A549 (cell line): Measurements from ENCODE around the gene IQCE. TPM values are rescaled to one million over a fixed set of nuclear protein-coding genes. Genes with fewer than 3 reads are reported as not detected.

Source experiments
- ATAC-seq, 2 experiments: fragments of 200-7000 bp in 1 of 2; fragments of >200 bp in 1 of 2; cut with Nextera tagmentation in 1 of 2; cut with Tn5 transposase in 1 of 2; 3 replicates each; pipeline versions ENCODE4 v1.8.0 to v1.9.1; 2018 to 2020; ENCODE audit warnings: mild to moderate bottlenecking in 1 of 2, moderate library complexity in 1 of 2
- CTCF ChIA-PET: fragments of 300-600 bp; sonication (Branson Sonifier 250); formaldehyde crosslinking; extraction: SDS; loops from one replicate; lab custom pipeline; 2021; ENCODE audit warnings: antibody characterized with exemption, inconsistent platforms; lab: Yijun Ruan, JAX
- POLR2A ChIA-PET: fragments of 350-600 bp; formaldehyde crosslinking; extraction: SDS; loops from one replicate; lab custom pipeline; 2021; ENCODE audit warnings: antibody characterized with exemption, inconsistent platforms; lab: Yijun Ruan, JAX
- DNase-seq, 2 experiments: peaks; one replicate each; pipeline versions ENCODE4 v3.0.0 to v3.0.0-alpha.2; 2011 to 2016; ENCODE audit warnings: low read depth in 1 of 2, low spot score in 1 of 2
- FAIRE-seq: peaks from 2 replicates; lab custom pipeline; 2011; peaks lifted over from hg19 to GRCh38; lab: Jason Lieb, UNC
- H3K27ac ChIP-seq, 2 experiments: fragments of >200 bp; sonication (Bioruptor Twin); formaldehyde crosslinking; 3 replicates each; pipeline ENCODE4 v1.5.1; 2016 to 2017
- H3K4me1 ChIP-seq: fragments of >200 bp; sonication (Bioruptor Twin); formaldehyde crosslinking; 3 replicates; pipeline ENCODE4 v1.6.1; 2016
- H3K4me2 ChIP-seq: fragments of >200 bp; sonication (Bioruptor Twin); formaldehyde crosslinking; 3 replicates; pipeline ENCODE4 v1.6.1; 2016
- H3K4me3 ChIP-seq: fragments of >200 bp; sonication (Bioruptor Twin); formaldehyde crosslinking; 3 replicates; pipeline ENCODE4 v1.5.1; 2016
- H3K9me3 ChIP-seq: fragments of >200 bp; sonication (Bioruptor Twin); formaldehyde crosslinking; 3 replicates; pipeline ENCODE4 v1.6.1; 2016
- ATOH8 ChIP-seq: fragments of 250-450 bp; sonication (Bioruptor Pico); IDR thresholded peaks from 2 replicates; pipeline ENCODE4 v1.5.0; 2020; ENCODE audit warnings: low read depth, mild to moderate bottlenecking, moderate library complexity
- CHD2 ChIP-seq: fragments of 150-350 bp; IDR thresholded peaks from 2 replicates; pipeline ENCODE4 v1.6.1; 2014; ENCODE audit warnings: low read length; ENCODE audit not compliant: partially characterized antibody
- E2F6 ChIP-seq: IDR thresholded peaks from 2 replicates; pipeline ENCODE4 v1.6.1; 2012; ENCODE audit warnings: low read depth, borderline replicate concordance
- EHF ChIP-seq: fragments of 250-450 bp; sonication (Bioruptor Pico); IDR thresholded peaks from 2 replicates; pipeline ENCODE4 v1.5.0; 2020; ENCODE audit warnings: mild to moderate bottlenecking
- EHMT2 ChIP-seq: fragments of 200-600 bp; sonication (generic); IDR thresholded peaks from 2 replicates; pipeline ENCODE4 v1.6.1; 2016; ENCODE audit warnings: antibody characterized with exemption, low read depth, mild to moderate bottlenecking, moderate library complexity
- ELK1 ChIP-seq: fragments of 150-350 bp; IDR thresholded peaks from 2 replicates; pipeline ENCODE4 v1.6.1; 2014; ENCODE audit warnings: low read depth, mild to moderate bottlenecking, low read length
- FOXS1 ChIP-seq: fragments of 250-450 bp; sonication (Bioruptor Pico); IDR thresholded peaks from 2 replicates; pipeline ENCODE4 v1.5.0; 2020; ENCODE audit warnings: mild to moderate bottlenecking, moderate library complexity
- GATA3 ChIP-seq: IDR thresholded peaks from 2 replicates; pipeline ENCODE4 v1.6.1; 2012; ENCODE audit warnings: borderline replicate concordance
- HDAC2 ChIP-seq: fragments of 200-600 bp; sonication (generic); IDR thresholded peaks from 2 replicates; pipeline ENCODE4 v1.6.1; 2016
- KDM1A ChIP-seq: fragments of 200-600 bp; sonication (generic); IDR thresholded peaks from 2 replicates; pipeline ENCODE4 v1.6.1; 2016; ENCODE audit warnings: low read depth, mild to moderate bottlenecking
- KDM5A ChIP-seq: fragments of 200-600 bp; sonication (generic); IDR thresholded peaks from 2 replicates; pipeline ENCODE4 v1.6.1; 2016; ENCODE audit warnings: antibody characterized with exemption, mild to moderate bottlenecking
- MAZ ChIP-seq: fragments of 150-350 bp; IDR thresholded peaks from 2 replicates; pipeline ENCODE4 v1.6.1; 2014; ENCODE audit warnings: antibody characterized with exemption, low read depth, low read length, borderline replicate concordance
- NPAS2 ChIP-seq: fragments of 250-450 bp; sonication (Bioruptor Pico); IDR thresholded peaks from 2 replicates; pipeline ENCODE4 v1.8.0; 2022; ENCODE audit warnings: mild to moderate bottlenecking, moderate library complexity, borderline replicate concordance
- TFCP2L1 ChIP-seq: fragments of 250-450 bp; sonication (Bioruptor Pico); IDR thresholded peaks from 2 replicates; pipeline ENCODE4 v1.5.0; 2021; ENCODE audit warnings: mild to moderate bottlenecking
- ZC3H11A ChIP-seq: fragments of 450-650 bp; IDR thresholded peaks from 2 replicates; pipeline ENCODE4 v1.6.1; 2014; ENCODE audit warnings: antibody characterized with exemption, mild to moderate bottlenecking
- WGBS: methylation state at CpG from one replicate; pipeline ENCODE4 v1.1.6; 2017; ENCODE audit errors: missing lambda C conversion rate; 5-methylcytosine and 5-hydroxymethylcytosine counted together
- polyA plus RNA-seq, 4 experiments: library from polyadenylated mRNA; depleted of rRNA in 3 of 4; stranded (reverse); fragments of >200 nt; fragmentation: RNase III in 1 of 4; extraction: RNeasy Plus Mini Kit Qiagen cat#74134 plus additional on column Dnase treatment in 1 of 4; gene quantifications; 2 replicates in 3 of 4; 3 replicates in 1 of 4; pipeline ENCODE4 v1.2.3, GENCODE V29; 2011 to 2017

Gene IQCE
- polyA plus RNA-seq, 2 of the 4 experiments (the other 2 are of a cell fraction): 10.6 to 13.0 TPM

GRCh38 chr7:2582006-2582735 is 23.4 kb downstream of the IQCE start:
- POLR2A ChIA-PET: no interaction called here
- Histone ChIP-seq H3K4me2 (no peak overlapping the region), H3K9me3 (no peaks in the 10 kb centered on the region), H3K4me1 (no peaks in the 10 kb centered on the region), H3K4me3 (no peak overlapping the region), H3K27ac (no peak overlapping the region)
- no peak for FAIRE-seq
- DNase-seq: no peak
- WGBS: 89% methylated on average over 21 of the region's 24 CpGs
- CTCF ChIA-PET: interaction anchor here (1.0 kb wide), 1 partner anchor 14 kb away, joined by 3 read pairs; no protein-coding TSS in a partner anchor
- no peak for ATAC-seq
- no peak for TF ChIP-seq KDM1A
- TF ChIP-seq CHD2: no peak
- TF ChIP-seq FOXS1 (CRISPR knock-in tag): no peak
- TF ChIP-seq E2F6: no peak
- no peak for TF ChIP-seq KDM5A
- TF ChIP-seq MAZ: no peak
- TF ChIP-seq HDAC2: no peak
- TF ChIP-seq TFCP2L1: no peak
- TF ChIP-seq GATA3: no peak
- no peak for TF ChIP-seq EHMT2

GRCh38 chr7:2583798-2584580 is 25.2 kb downstream of the IQCE start:
- Histone ChIP-seq H3K27ac (no peak overlapping the region), H3K4me2 (no peak overlapping the region), H3K4me1 (no peaks in the 10 kb centered on the region), H3K9me3 (no peaks in the 10 kb centered on the region), H3K4me3 (no peak overlapping the region)
- no peak for ATAC-seq
- ChIA-PET CTCF (interaction anchor here (0.6 to 1.8 kb wide), 4 partner anchors 13 to 106 kb away, joined by 3 to 4 read pairs (median 4); no protein-coding TSS in a partner anchor), POLR2A (no interaction called here)
- FAIRE-seq: no peak
- DNase-seq: no peak
- TF ChIP-seq ZC3H11A (no peak), EHF (no peak), ELK1 (no peak), NPAS2 (CRISPR knock-in tag) (no peak)
- 93% methylated on average over 19 of the region's 54 CpGs for WGBS

- ATAC-seq (no peak), DNase-seq (no peak), FAIRE-seq (no peak)
- no peaks in the 10 kb centered on the region for H3K4me1 ChIP-seq
- TF ChIP-seq ATOH8 (CRISPR knock-in tag): no peak
- no peaks in the 10 kb centered on the region for H3K9me3 ChIP-seq
- no peak overlapping the region for H3K4me3 ChIP-seq
- ChIA-PET POLR2A (no interaction called here), CTCF (interaction anchor here (0.8 to 1.8 kb wide), 3 partner anchors 24 to 111 kb away, joined by 3 to 4 read pairs (median 3); no protein-coding TSS in a partner anchor)
- WGBS: 92% methylated on average over 19 of the region's 19 CpGs
- H3K4me2 ChIP-seq: no peak overlapping the region
- no peak overlapping the region for H3K27ac ChIP-seq
These were observed 26.7 kb downstream of the IQCE start for GRCh38 chr7:2585446-2585845.
